Gastroesophageal sphincter (tissue), 3 donors: Measurements from ENCODE around the gene VSIG10.

Experiments
- CTCF ChIP-seq, 4 experiments: fragments of 200-600 bp in 2 of 4; fragments of 450-650 bp in 2 of 4; sonication (generic) in 1 of 4; IDR thresholded peaks; one replicate each; pipeline ENCODE4 v1.5.1; 2017 to 2019; ENCODE audit warnings: antibody characterized with exemption in 4 of 4, mild to moderate bottlenecking in 2 of 4, moderate library complexity in 2 of 4
- POLR2A ChIP-seq, 2 donors: fragments of 450-650 bp; IDR thresholded peaks; one replicate each; pipeline ENCODE4 v1.6.1; 2017; ENCODE audit warnings: antibody characterized with exemption in 2 of 2, mild to moderate bottlenecking in 2 of 2, moderate library complexity in 1 of 2

GRCh38 chr12:118145113-118145797, 41.4 kb upstream of the VSIG10 start:
- TF ChIP-seq POLR2A (IDR thresholded peaks at IDR 0.05) (no peak), CTCF (IDR thresholded peaks at IDR 0.05) (no peak)
